ENCODE data around the gene MICAL1.

Gene MICAL1

DNA sequence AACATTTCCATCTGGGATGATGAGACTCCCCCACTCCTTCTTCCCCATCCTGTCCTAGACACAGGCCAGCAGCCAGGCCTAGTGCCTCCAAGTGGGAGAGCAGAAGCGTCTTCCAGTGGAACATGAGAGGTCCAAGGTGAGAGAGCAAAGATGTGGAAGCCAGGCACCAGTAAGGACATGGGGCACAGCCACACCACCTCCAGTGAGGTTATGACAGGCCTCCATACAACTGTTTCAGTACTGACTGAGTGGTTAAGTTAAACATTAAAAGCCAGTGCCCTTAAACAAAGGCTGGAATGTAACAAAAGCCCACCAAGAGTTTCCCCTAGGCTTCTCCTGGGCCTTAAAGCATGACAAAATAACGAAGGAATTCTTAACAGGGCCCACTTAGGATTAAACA, 22.2 kb upstream of the MICAL1 start:
- DNase-seq: peak; percentile 52

DNA sequence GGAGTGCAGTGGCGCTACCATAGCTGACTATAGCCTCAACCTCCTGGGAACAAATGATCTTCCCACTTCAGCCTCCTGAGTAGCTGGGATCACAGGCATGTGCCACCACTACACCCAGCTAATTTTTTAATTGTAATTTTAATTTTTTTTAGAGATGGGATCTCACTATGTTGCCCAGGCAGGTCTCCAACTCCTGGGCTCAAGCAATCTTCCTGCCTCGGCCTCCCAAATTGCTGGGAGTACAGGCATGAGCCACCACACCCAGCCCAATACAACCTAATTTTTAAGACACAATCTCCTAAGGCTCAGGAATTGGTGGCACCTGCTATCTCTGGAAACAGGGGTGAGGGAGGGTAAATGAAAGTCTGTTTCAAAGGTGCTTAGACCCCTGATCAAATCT, 21.6 kb upstream of the MICAL1 start:
- DNase-seq: peak; percentile 6

DNA sequence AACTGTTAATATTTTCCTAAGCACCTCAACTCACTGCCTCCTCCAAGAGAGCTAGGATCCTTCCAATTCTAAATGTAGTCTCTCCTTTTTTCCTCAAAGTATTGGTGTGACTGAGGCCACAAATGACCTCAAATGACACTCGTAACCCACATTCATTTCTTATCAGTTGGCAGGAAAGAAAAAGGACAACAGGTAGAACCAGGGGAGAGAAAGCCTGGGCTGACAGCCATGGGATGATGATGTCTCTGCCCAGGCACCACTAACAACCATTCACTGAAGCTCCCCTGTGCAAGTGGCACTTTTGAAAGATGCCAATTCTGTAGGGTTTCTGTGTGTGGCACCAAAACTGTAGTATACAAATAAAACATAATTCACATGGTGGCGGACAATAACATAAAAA, 20.1 kb upstream of the MICAL1 start:
- no peak for DNase-seq

GRCh38 chr6:109474995-109475394, 19.4 kb upstream of the MICAL1 start:
- no peak for DNase-seq

DNA sequence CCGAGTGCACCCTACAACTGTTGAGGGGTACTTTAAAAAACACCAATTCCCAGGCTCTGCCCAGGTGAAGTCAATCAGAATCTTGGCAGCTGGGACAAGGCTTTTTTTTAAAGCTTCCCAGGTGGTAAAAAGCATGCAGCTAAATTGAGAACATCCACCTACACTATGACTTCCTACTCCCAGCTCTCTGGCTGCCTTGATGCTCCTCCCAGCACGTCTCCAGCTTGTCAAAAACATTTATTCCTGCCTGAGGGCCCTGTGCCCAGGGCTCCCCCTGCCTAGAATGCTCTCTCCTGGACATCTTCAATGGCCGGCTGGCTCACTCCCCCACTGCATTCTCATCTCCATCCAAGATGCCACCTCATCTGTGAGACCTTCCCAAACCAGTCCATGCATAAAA, 17.5 kb upstream of the MICAL1 start:
- DNase-seq: peak; percentile 24

- DNase-seq: peak; percentile 35
Observed at GRCh38 chr6:109472132-109472995, 16.8 kb upstream of the MICAL1 start.

DNA sequence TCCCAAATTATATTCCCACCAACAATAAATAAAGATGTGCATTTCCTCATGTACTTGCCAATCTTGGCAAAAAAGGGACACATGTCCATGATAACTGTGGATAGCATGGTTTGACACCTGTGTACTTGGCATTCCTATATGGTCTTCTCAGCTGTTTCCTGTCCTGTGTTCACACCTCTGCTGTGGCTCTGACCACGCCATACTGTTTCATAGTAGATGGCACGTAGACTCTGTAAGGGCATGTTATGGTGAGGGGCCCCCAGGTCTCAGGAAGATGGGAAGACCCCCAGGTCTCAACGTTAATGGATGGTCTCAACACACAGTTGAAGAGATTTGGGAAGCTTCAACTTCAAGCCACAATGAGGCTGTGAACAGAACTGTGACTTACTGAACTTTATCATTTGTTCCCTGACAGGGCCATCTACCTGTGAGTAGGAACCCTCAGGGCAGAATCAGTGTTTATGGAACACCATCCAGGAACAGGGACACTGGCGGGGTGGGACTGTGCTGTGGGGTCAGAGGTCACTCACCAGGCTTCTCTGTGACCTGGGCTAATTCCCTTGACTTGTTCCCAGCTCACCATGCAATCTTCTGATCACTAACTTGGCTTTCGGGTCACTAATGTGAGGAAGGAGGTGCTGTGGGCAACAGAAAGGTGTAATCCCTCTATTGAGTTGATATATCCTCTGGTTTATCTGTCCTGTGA, 15.7 kb upstream of the MICAL1 start:
- DNase-seq: peak; percentile 9

DNA sequence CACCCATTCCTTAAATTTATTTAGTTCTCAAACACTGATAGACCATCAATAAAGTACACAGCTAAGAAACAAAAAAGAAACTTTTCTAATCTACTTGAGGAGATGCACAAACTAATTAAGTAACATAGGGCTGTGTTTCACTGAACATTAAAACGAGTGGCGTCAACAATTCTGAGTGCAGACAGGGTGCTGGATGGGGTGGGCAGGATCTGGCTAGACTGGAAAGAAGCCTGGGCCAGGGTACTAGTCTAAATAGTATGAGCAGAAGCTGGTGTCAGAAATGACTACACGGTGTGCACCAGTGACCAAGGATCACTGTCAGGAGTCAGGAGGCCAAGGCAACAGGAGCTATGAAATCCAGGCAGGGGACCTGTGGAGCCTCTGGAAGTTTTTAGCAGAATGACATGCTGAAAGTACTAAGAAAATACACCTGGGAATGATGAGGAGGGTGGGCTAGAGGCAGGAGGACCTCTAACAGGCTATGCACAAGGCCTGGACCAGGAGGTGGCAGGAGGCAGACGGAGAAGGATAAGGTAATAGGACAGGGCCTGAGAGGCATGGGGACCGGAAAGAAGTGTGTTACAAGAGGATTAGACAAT, 14.1 kb upstream of the MICAL1 start:
- DNase-seq: no peak

DNA sequence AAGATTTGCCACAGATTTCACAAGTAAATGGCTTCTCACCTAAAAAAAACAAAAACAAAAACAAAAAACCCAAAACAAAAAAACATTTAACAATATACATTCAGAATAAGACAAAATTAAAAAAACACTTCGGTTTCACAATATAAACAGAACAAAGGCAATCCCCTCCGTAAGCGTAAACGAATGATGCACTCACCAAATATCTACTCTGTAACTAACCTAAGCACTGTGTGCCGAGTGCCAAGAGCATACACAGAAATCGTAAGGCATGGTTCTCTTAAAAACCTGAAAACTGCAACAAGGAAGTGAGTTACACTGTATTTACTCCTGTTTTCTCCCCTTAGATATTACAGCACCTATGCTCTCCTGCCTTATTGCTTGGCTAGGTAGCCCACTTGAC, 12.1 kb upstream of the MICAL1 start:
- no peak for DNase-seq

- peak; percentile 7 for DNase-seq
Observed at GRCh38 chr6:109466212-109466923, 10.8 kb upstream of the MICAL1 start.

DNA sequence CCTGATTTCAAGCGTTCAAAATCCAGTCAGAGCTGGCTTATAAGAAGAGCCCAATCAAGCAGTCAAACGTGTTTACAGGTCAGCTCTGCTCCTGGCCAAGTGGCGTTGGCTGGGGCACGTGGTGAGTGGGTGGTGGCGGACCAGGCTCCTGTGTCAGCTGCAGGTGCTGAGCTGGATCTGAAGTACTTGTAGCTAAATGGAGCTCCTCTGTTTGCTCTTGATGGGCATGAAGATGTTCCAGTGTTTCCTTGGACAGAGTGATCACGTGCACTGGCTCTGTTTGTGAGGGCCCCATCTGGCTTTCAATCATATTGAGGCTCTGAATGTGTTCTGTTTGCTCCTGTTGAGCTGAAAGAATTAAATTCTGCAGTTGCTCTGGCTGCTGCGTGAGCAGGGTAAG, 10.2 kb upstream of the MICAL1 start:
- DNase-seq: peak; percentile 27

DNA sequence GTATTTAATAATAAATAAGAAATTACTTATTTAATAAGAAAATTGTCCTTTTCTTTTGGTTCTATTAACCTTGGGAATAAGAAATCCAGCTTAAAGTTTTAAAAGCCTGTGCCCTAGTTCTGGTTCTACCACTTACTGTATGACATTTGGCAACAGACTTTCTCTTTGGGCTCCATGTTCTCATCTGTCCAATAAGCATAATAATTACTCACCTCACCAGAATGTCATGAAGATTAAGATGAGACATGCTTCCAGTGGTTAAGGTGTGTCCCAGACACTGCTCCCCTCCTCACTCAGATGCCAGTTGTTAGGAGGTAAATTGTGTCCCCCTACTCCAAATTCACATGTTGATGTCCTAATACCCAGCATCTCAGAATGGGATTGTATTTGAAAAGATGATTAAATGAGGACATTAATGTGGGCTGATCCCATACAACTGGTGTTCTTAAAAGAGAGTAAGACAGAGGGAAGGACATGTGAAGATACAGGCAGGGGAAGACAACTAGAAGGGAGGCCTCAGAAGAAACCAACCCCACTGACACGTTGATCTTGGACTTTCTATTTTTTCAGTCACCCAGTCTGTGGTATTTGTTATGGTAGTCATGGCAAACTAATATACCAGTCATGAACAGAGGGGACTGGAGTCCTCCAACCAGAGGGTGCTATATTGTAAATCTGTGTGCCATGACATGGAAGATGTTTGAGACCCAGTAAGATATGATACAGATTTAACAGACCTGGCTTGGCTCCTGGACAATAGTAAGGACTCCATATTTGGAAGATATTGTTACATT, 6.4 kb upstream of the MICAL1 start:
- DNase-seq: peak; percentile 2

- DNase-seq: peak; percentile 2
Observed at GRCh38 chr6:109461205-109461604, 5.6 kb upstream of the MICAL1 start.

DNA sequence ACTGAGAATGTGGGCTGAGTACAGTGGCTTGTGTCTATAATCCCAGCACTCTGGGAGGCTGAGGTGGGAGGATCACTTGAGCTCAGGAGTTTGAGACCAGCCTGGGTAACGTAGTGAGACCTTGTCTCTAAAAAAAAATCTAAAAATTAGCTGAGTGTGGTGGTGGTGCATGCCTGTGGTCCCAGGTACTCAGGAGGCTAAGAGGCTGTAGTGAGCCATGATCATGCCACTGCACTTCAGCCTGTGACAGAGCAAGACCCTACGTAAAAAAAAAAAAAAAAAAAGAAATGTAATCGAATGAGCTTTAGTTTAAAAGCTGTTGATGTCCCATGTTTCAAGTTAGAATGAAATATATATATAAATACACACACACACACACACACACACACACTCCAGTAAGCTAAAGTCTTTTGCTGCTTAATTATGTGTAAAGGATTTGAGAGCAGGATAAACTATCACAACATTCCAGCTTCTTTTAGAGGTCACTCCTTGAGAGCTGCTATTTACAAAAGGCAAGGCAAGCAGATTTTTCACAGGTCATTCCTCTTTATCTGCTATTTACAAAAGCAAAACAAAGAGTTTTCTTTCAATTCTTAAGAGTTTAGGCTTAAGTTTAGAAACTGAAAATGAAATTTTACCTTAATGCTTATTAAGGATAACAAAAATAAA, 4.7 kb upstream of the MICAL1 start:
- peak; percentile 32 for DNase-seq

DNA sequence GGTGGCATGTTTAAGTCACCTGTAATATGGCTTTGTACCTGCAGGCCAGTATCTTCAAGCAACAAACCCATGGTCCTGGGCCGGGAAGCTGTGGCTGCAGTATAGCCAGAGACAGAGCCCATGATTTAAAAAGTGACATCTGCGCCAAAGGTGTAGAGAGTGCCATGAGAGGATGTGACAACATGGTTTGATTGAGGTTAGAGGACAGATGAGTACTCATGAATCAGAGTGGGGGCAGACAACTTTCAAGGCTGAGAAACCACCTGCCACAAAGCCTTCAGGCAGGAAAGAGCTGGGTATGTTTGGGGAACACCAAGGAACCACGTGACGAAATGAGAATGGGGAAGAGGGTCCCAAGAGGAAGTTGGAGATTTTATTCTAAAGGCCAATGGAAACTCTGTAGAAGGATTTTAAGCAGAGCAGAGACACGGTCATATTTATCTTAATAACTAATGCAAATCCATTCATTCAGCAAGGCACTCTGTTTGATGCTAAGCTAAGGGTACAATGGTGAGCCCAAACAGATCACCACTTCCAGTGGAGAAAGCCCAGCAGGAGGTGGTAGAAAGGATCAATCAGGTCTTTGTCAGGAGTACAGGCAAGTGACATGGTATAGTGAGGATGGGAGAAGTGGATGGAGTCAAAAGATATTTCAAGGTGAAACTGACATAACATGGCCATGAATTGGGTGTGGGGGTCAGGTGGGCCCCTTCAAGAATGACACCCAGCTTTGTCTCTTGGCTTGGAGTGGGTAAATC, 3.4 kb upstream of the MICAL1 start:
- DNase-seq: peak; percentile 31

DNA sequence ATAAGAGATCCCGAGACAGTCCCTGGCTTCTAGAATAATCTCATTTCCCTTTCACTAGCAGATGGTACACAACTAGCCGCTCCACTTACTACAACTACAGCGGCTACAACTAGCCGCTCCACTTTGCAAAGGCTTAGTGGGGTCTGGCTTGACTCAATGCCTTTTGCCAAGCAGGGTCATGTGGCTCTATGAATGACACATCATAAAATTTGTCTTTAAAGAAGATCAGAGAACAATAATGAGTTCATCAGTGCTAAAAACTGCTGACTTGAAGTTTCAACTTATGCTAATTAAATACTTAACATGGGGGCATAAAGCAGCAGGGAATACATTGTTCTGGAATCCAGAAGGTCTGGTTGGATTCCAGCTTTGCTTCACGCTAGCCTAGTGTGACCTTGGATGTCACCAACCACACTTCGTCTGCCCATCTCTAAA, 2.0 kb upstream of the MICAL1 start:
- DNase-seq: peak; percentile 33

DNA sequence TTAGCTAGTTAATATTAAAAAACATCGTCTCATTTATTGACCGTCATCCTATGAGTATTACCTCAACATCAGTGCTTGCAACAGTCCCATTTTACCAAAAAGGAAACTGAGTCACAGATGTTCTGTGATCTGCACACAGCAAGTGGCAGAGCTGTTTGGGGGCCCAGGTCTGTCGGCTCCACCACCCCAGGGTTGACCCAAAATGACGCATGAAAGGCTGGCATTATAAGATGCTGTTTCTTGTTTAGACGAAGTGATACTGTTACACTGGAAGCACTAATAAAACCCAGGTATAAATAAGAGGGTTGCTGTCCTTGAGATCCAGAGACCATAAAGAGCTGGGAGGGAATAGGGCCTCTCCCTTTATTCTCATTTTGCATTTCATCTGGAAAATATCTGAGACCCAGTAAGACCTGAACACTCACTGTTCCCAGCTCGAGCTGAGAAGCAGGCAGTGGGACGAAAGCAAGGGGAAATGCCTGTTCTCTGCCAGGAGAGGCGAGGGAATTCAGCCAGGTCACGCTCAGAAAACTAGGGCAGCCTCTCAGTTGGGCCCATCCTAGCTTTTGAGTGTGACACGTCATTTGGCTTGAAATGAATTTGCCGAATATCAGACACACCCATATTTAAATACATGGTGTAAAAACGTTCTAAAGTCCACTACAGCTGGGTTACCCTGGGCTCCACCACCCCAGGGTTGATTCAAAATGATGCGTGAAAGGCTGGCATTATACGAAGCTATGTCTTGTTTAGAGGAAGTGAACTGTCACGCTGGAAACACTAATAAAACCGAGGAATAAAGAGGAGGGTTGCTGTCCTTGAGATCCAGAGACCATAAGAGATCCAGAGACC, 1.4 kb upstream of the MICAL1 start:
- peak; percentile 51 for DNase-seq

- DNase-seq: no peak
Observed at GRCh38 chr6:109456111-109456583, 575 bp upstream of the MICAL1 start.

DNA sequence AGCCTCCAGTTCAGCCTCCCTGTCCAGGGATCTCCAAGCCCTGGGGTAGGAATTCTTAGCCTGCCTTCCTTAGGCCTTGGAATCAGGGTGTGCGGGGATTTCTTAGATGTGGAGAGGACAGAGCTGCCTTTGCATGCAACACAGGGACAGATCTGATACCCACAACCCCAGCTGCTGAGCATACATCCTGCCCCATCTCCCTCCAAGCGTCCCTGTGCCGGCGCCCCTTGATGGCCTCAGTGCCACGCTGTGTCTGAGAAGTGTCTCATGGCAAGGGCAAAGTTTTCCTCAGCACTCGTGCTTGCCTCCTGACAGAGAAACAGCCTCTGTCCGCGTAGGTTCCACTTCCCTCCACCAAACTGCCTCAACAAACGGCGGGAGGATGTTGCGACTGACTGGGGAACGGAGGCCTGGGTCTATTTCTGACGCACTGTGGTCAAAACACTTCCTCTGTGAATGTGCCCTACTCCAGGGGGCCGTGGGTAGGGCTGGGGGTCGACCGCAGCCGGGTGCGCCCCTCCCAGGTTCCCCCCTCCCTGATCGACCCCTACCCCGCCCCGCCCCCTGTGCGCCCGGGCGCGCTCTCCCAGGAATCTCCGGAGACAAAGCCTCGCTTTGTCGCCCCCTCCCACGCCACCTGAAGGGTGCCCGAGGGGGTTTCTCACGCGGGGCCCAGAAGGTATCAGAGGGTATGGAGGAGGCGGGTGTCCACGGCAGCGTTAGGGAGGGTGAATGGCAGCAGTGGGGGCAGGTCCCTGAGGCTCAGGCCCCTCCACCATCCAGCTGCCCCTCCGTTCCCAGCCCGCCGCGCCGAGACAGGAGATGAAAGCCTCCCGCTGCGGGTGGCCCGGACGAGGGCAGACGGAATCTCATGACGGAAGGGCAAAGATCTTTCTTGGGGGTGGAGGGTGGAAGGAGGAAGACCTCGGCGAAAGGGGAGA, 806 bp downstream of the MICAL1 start:
- DNase-seq: peak; percentile 59

Measured in islet precursor cell (in vitro differentiated cells).